CD4-positive, alpha-beta T cell treated with Interleukin-15 for 4 hours (primary cell): ENCODE data around the gene BAG3.
"Not testable (repeated sequence)": the region's sequence is repeated elsewhere in the genome, so short reads cannot be mapped to it uniquely, and the experiment has no call there.

Experiments used
- DNase-seq: peaks from one replicate; pipeline ENCODE4 v3.0.0-alpha.2; 2020; ENCODE audit warnings: low spot score

The BAG3 gene

DNA sequence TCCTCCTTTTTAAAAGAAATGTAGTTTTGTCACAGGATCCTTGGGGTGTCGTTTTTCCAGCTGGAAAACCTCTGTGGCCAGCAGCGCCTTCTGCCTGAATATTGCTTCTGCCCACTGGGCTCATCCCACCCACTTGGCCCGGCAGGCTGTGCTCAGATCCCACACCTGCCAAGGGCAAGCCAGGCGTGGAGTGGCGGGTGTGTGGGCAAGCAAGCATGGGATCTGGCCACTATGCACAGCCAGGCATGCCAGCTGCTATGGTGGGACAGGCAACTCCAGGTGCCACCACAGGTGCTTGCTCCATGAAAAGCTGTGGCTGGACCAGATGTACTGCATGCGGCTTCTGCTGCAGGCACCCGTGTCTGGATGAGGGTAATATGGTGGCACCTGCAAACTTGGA lies 43.4 kb downstream of the BAG3 start:
- DNase-seq, result no peak

DNA sequence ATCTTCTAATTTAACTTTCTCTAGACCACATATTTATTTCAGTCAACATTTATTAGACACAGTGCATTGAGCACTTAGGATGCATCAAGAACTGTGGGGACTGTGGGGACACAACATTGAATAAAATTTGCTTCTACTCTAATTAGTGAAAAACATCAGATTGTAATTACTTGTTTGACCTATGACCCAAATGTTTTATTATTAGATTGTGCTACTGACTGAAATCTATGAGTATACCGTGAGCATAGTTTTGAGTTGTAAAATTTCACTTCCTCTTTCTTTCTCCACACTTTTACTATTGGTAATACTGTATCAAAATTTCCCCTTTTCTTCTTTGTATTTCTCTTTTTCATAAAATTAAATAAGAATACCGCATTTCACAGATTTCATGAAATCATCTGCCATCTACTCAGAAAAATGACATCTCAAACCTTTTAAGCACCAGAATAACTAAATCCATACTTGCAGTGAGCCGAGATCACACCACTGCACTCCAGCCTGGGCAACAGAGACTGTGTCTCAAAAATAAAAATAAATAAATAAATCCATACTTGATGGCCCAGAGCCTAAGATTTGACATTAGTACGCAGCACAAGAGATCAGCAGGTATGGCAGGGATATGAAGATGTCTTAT lies 49.3 kb downstream of the BAG3 start:
- DNase-seq, result no peak

DNA sequence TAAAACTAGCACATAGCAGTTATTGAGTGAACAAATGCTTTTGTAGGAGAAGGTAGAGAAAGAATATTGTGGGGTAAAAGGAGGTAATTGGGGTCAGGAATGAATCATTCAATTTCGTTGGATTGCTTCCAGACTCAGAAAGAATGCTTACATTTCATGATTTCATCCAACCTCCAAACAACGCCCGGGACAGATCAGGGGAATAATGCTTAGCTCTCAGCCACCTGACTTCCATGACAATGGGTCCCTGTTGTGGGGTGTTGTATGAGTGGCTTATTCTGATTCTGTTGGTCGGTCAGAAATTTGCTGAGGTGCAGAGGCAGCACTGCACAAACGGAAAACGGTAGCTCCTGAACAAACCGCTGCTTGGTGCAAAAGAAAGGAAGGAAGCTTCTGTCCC lies 50.7 kb downstream of the BAG3 start:
- no peak for DNase-seq

DNA sequence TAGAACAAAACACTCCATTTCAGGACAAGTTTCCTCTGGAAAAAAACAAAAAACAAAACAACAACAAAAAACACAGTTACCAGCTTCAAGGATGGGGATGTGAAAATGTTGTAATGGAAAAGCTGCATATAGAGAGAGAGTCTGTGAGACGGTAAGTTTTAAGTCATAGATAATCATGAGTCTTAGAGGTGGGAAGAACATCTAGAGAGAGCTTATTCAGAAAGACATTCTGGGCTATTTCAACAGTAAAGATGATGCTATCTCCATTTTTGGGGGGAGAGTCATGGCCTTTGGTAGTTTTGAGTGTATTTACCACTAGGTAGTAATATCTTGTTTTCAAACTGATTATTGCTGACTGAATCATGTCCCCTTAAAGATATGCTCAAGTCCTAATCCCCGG lies 51.4 kb downstream of the BAG3 start:
- DNase-seq, result no peak

DNA sequence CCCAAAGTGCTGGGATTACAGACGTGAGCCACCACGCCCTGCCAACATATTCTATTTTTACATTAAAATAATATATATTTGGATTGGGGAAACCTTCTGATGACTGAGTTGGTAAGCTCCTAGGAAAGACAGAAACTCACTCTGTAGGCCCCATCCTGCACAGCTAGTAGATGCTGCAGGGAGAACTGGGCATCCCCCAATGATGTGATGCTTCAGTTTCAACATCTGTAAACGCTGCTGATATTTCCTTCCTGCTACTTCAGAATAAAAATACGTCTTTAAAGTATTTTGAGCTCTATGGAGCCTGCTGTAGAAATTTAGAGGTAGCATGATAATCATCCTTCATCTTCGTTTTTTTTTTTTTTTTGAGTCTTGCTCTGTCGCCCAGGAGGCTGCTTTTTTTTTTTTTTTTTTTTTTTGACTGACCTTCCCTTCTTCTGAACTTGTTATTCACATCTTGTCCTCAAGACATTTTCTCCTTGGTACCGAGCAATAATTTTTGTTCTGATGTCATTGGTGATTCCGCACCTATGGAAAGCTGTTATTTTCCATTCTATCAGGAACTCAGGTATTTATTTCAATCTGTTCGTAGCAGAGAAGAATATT lies 52.8 kb downstream of the BAG3 start:
- no peak for DNase-seq

DNA sequence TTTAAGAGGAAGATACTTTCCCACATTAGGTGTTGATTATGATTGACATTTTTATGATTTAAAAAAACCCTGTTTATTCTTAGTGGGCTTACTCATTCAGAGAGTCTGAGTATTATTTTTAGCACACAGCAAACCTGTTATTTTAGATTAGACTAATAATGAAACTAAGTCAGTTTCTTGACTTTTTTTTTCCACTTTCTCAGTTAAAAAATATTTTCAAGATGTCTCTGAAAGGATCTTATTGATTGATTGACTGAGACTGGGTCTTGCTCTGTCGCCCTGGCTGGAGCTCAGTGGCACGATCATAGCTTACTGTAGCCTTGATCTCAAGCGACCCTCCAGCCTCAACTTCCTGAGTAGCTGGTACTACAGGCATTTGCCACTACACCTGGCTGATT lies 54.3 kb downstream of the BAG3 start:
- no peak for DNase-seq

DNA sequence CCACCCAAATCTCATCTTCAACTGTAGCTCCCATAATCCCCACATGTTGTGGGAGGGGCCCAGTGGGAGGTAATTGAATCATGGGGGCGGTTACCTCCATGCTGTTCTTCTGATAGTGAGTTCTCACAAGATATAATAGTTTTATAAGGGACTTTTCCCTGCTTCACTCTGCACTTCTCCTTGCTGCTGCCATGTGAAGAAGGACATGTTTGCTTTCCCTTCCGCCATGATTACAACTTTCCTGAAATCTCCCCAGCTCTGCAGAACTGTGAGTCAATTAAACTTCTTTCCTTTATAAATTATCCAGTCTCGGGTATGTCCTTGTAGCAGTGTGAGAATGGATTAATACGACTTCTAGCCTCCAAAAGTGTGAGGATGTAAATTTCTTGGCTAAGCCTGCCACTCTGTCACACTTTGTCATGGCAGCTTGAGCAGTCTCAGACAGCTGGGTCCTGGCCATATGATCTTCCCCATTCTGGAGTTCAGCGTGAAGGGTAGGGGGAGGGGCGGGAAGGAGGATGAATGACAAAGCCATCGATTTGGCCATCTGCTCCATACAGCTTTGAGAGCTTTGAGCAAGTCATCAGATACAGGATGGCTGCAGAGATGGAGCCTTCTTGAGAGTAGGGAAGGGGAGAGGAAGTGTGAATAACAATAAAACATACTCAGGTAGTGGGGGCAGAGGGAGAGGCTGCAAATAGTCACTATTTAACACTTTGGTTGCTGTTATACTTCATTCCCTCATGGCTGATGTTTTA lies 55.5 kb downstream of the BAG3 start:
- no peak for DNase-seq

DNA sequence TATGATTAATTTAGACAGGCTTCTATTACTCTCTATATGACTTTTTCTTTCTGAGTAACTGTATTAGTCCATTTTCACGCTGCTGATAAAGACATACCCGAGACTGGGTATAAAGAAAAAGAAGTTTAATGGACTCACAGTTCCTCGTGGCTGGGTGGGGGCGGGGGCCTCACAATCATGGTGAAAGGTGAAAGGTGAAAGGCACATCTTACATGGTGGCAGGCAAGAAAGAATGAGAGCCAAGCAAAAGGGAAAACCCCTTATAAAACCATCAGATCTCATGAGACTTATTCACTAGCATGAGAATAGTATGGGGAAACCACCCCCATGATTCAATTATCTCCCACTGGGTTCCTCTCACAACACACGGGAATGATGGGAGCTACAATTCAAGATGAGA lies 56.2 kb downstream of the BAG3 start:
- not testable (repeated sequence) for DNase-seq

DNA sequence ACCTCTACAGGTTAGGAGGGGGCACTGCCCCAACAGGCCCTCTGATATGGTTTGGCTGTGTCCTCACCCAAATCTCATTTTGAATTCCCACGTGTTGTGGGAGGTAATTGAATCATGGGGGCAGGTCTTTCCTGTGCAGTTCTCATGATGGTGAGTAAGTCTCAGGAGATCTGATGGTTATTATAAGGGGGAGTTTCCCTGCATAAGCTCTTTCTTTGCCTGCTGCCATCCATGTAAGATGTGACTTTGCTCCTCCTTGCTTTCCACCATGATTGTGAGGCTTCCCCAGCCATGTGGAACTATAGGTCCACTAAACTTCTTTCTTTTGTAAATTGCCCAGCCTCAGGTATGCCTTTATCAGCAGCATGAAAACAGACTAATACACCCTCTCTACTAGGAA lies 59.8 kb downstream of the BAG3 start:
- not testable (repeated sequence) for DNase-seq

DNA sequence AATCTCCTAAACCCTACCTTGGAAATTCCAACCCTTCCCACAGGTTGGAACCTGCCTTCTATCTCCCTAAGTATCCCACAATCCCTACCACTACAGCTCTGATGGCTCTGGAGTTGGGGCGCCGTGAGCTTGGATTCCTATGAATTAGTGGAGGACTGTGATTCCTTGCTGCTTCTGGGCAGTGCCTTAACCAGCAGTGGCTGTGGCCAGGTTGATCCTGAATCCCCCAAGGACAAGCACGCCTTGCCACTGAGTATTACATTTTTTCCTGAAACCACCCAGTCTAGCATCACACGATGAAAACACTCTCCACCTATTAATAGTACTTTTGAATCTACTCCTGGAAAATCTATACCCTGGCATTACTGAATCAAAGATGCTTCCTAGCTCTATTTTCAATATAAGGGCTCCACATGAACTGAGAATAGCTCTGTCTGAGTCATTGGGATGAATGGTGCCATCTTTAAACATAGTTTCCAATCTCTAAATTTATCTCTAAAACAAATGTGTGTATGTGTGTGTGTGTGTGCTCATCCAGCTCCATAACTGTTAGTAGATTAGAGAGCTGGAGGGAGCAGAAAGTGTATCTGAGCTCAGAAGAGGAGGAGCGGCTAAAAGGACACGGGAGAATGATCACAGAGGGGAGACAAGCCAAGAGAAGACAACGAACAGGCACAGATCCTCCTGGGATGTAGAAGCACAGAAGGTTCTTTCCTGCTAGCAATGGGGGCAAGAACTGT lies 62.7 kb downstream of the BAG3 start:
- DNase-seq, result no peak

DNA sequence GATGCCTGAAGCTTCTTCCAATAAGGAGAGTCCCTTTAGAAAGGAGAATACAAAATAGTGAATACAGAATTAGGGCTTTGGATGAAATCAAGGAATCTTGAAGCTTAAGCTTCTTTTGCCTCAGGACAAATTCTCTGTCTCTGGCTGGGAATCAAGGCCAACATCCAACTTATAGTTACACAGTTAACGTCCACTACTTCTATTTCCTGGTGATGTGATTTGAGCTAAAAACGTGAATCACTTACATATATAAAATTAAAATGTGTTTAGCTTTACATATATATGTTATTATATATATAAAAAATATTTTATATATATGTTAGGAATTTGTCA lies 63.3 kb downstream of the BAG3 start:
- DNase-seq, result no peak

DNA sequence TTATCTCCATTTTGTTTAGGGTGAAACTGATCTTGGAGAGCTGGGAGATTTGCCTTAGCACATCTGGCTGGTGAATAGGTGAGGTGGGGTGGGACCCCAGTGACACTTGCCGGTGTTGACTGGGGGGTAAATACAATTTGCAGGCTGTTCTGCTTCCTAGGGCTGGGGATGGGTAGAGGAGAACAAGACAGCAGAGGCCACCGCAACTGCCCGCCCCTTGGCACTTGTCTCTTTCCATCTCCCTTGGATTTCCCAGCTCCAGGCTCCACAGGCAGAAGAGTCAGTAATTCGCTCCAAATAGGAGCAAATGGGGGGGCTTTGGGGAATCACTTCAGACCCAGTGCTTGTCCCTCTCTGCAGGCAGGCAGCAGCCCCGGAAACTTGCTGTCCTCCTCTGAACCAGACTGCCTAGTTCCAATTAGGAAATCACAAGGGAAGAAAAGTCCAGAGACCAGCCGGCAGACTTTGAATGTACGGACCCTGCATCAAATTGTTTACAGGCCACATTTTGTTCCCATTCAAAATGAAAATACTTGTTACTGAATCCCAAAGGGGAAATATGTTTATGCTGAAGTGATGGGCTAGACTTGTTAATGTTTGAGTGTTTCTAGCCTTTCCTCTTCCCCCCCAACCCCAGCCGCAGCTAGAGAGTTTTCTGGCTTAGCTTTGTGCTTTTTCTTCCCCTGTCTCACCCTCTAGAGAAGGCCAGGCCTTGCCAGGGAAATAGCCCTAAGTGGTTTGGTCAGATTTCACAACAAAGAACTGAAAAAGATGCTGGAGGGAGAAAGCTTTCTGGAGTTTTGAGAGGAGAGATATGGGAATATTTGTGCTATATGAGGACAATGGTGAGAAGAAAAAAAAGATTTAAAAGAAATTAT lies 64.7 kb downstream of the BAG3 start:
- no peak for DNase-seq

DNA sequence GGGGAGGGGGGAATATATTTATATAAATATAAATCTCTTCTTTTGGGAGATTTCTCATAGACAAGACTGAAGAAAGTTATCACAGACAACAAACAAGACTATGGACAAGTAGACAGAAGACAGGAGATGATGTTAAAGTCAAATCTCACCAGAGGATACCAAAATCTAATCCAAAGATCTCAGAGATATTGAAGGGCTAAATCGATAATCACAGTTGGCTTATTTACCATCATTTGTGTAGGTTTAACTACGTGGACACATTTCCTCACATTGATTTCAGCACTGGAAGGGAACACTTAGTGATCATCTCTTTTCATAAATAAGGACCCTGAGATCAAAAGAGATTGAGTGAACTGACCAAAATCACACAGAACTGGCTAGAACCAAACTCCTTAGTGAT lies 72.0 kb downstream of the BAG3 start:
- DNase-seq, result no peak

DNA sequence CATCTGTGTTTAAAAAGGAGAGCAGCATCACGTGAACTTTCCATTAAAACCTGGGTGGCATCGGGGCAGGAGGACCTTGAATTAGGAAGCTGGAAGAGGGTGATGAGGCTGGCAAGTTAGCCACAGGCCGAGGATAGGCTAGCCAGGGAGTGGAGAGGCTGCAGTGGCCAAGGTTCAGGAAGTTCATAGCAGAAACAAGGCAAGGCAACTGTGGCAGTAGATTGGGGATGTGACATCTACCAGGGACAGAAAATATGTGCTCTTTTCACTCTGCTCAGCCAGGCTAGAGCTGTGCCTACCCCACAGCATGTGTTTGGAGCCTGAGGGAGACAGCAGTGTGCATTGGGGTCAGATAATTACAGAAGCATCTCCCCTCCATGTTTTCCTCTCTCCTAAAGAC lies 72.4 kb downstream of the BAG3 start:
- DNase-seq, result no peak

DNA sequence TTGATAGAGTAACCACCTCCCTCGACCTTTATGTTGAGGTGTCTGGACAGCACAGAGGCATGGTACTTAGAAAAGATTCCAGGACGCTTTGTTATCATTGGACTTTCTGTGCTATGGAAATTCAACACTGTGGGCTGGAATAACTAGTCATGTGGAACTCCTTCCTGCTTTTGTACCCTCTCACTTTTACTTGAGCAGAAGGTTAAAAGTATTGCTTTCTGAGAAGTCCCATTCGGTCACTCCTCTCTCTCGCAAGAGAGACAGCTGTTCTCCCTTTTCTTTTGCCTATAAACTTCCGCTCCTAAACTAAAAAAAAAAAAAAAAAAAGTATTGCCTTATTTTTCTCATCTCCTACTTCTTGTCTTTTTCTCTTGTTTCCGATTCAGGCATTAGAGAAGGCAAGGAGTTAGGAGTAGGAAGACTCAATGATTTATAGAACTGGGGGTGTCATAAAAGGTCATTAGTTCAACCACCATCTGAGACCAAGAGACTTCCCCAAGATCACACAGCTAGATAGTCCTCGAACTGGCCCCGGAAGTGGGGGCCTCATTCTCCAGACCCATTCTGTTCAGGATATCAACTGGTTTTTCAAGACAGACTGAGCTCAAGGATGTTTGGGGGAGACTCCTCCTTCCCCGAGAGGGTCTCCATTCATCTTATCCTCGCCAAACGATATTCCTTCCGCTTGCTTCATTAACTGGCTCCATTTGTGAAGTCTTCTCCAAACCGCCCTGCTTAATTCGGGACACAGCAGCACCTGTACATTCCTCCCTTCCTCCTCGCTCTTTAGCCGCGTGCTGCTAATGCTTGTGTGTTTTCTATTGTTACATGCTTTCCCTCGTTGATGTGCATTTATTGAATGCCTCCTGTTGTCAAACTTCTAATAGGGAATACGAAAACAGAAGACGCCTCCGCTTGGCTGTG lies 73.7 kb downstream of the BAG3 start:
- DNase-seq, result no peak

DNA sequence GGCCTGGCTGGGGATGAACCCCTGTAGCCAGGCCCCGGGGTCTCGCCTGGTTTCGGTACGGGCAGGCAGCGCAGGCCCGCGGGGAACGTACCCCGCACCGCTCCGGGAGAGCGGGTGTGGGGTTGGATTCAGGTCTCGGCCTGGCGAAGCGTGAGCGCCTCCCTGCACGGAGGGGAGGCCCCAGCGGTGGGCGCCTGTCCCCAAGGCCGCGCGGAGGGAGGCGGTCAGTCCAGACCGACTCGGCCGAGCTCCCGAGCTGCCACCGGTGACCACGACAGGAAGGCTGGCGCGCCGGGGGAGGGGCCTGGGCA lies 74.3 kb downstream of the BAG3 start:
- no peak for DNase-seq

DNA sequence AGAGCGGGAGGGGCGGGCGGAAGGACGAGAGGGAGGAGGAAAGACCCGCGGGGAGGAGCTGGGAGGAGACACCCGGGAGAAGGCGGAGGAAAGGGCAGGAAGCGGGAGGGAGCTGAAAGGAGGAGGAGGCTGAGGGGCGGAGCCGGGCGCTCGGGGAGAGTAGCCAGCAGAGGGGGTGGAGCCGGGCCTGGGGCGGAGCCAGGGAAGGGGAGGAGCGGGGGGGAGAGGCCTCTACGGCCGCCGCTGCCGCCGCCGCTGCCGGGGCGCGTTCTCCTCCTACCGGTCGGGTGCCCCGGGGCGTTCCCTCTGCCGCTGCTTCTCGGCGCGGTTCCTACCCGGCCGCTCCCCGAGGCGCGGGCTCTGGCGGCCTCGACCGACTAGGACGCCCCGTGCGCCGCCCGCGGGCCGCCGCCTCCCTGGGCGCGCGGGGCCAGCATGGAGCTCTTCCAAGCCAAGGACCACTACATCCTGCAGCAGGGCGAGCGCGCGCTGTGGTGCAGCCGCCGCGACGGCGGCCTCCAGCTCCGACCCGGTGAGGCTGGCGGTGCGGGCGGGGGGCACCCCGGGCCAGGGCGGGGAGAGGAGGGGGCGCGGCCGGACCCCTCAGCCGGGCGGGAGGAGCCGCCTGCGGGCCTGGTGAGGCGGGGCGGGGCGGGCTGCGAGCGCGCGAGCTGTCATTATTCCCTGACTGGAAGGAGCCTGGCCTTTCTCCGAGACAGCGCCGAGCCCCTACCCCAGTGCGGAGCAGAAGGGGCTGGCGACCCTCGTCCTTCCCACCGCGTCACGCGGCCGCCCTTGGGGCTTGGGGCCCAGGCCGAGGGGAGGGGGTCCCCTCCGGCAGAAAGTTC lies 74.9 kb downstream of the BAG3 start, which contains the start of gene INPP5F:
Gene INPP5F (plus strand): TSS at position 223 of the 848 bp plus-strand sequence. CDS start 213 bp downstream, at position 436.
- peak; percentile 99 for DNase-seq

DNA sequence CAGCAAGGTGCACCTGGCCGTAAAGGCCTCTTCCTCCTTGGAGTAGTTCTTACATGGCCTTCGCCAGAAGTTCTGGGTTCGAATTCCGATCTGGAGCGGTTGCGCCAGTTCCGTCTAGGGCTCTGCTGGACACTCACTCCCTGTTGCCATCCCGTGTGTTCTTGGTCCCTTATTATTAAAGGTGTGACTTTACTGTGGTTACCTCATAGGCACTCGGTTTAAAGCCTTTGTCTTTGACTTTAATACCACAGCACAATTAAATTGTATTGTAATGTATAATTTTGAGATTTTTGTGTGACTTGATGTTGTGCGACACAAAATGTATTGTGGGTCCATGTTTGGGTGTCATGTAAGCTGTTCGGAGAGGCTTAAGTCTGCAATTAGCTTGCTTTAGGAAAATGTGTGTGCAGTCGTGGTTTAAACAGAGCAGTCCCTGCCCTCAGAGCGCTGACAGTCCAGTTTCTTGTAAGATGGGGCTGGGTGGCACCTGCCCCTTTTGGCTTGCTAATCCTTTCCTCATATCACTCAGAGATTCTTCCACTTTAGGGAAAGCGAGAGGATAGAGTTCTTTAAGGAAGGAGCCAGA lies 75.6 kb downstream of the BAG3 start:
- DNase-seq, result no peak
